NCI-H460 (cell line): ENCODE results near the gene NINJ2. TPM values are rescaled to one million over a fixed set of nuclear protein-coding genes. Genes with fewer than 3 reads are reported as not detected.

Experiments
- DNase-seq: peaks from one replicate; pipeline ENCODE4 v3.0.0-alpha.2; 2016; ENCODE audit warnings: low read depth; ENCODE audit errors: extremely low read depth
- total RNA-seq: library from RNA; depleted of rRNA; stranded (reverse); fragments of >200 nt; shearing (Covaris generic); gene quantifications from 2 replicates; pipeline ENCODE4 v1.2.3, GENCODE V29; 2014

The NINJ2 gene
- total RNA-seq, 1 experiment from 2014 or later = 0.45 TPM

DNA sequence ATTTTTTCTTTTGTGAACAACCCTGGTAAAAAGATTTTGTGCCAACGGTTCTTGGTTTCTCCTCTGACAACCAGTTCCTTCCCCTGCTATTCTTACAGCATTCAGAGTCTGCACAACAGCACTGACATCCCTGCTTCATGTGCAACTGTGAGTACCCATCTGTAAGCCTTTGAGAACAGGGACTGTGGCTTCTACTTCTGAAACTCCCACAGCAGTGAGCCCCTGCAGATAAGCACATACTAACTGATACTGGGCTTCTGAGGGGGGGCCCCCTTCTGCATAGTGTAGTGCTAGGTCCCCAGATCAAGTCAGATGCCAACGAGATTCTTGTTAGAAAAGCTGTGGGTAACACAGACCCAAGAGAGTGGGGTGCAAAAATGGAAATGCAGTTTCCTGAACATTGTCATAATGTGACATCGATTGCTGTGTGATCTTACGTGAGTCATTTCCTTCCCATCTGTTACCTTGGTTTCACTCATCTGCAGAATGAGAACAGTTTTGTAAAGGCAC is 11.1 kb upstream of the NINJ2 start:
- DNase-seq = no peak

DNA sequence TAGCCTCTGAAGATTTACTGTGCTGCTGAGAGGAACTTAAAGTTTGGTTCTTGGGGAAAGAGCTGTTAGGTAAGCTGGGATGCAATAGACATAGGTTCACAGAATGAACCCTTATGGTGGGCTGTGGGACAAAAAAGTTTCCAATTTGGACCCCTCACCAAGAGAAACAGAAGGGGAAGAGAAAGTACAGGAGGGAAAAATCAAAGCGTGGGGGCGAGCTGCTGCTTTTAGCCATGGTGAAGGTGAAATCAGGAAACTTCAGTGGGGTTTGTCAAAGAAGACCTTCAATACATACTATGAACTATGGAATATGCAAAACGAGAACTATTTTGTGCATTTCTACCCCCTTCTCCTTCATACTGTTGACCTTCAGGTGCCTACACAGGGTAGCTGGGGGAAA is 10.6 kb upstream of the NINJ2 start:
- no peak for DNase-seq

DNA sequence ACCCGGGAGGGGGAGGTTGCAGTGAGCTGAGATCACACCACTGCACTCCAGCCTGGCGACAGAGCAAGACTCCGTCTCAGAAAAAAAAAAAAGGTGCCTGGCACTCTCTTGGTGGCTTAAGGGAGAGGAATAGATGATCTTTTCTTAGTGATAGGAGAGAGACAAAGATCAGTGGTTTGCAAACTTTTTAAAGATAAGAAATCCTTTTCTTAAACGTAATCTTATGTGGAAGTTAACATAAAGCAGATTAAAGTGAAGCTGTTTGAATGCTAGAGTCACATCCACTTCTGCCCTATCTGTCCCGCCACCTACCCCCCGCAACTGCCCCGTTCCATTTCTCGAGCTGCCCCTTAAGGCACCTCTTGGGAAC is 6.3 kb upstream of the NINJ2 start:
- no peak for DNase-seq

GRCh38 chr12:668090-668481 is 4.8 kb upstream of the NINJ2 start:
- DNase-seq = no peak

- DNase-seq = no peak
Measured at GRCh38 chr12:666766-667308, 3.6 kb upstream of the NINJ2 start.

DNA sequence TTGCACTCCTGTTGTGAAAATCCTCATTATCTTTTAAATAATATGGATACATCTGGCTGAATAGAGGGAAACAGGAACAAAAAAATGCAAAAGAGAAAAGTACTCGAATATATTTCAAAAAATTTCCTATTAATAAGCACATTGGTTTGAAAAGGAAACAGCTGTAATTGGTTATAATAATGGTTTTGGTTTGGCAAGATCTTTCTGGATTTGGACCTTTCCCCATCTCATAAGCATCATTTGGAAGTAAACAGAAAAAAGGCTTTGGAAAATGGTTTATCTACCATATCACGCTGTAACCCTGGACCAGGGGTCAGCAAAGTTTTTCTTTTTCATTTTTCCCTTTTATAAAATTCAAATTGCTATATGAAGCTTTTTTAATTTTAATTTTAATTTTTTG is 2.8 kb upstream of the NINJ2 start:
- no peak for DNase-seq

- no peak for DNase-seq
Measured at GRCh38 chr12:664779-665092, 1.5 kb upstream of the NINJ2 start.

GRCh38 chr12:664075-664778 is 982 bp upstream of the NINJ2 start:
- no peak for DNase-seq

- no peak for DNase-seq
Measured at GRCh38 chr12:662566-663292, 516 bp downstream of the NINJ2 start.

DNA sequence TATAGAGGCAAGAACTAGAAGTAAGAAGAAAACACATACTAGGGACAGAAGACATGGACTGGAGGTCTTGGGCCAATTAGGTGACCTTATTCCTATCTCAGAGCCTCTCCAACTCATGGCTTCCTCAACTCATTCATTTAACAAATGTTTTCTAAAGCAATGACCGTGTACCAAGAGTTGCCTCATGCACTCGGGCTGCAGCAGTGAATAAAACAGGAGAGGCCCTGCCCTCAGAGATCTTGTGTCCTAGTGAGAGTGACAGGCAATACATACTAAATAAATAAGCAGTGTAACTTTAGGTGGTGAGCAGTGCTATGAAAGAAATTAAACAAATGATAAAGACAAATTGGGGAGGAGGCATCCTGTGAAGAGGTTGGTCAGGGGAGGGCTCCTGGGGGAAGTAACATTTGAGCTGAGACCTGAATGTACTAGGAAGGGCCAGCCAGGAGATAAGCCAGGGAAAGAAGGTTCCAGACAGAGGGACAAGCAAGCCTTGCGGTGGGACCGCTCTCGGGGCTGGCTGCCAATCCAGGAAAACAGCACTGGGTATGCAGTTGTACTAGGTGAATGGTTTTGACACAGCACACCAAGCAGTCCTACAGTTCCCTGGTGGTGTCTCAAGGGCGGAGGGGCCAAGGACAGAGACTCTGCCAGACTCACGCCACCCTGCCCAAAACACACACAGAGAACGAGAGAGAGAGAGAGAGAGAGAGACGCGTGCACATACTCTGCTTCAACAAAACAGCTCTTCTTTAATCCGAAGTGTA is 1.3 kb downstream of the NINJ2 start:
- DNase-seq = no peak

DNA sequence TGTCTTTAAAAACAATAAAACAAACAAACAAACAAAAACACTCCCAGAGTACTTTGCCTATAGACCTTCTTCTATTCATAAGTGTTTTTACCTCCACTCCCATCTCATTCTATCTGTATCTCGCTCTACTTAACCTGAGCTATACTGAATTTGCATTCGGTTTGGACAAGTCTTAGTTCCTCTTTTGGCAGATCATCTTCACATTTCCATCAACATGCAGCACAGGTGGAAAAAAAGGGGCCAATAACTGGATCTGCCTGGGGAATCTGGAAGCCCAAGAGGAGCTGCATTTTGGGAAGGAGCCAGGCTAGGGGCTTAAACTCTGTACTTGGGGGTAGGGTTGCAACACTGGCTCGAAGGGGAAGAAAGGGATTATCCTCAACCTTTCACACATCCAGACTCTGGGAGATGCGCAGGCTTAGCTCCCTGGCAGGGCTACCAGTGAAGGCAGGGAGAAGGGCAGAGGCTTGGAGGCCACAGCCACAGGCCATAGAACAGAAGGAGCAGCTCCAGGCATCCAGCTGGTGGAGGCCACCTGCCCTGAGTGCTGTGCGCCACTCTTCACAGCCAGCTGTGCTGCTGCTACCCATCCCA is 4.1 kb downstream of the NINJ2 start:
- no peak for DNase-seq

DNA sequence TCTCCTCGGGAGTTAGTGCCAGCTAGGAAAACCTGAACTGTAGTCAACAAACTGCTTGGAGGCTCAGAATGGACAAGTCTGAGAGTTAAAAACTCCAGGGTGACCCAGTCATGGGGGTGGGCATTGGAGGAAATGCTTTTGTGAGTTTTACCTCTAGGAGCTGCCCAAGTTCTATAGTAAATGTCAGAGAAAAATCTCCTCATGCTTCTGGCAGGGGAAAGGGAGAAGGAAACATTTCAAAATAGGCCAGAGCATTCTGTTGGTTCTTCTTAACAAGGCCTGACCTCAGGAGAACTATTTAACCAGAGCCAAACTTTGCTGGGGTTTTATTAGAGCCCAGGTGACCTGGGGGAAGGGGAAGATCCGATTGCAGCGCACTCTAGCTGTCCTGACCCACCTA is 12.3 kb downstream of the NINJ2 start:
- no peak for DNase-seq

DNA sequence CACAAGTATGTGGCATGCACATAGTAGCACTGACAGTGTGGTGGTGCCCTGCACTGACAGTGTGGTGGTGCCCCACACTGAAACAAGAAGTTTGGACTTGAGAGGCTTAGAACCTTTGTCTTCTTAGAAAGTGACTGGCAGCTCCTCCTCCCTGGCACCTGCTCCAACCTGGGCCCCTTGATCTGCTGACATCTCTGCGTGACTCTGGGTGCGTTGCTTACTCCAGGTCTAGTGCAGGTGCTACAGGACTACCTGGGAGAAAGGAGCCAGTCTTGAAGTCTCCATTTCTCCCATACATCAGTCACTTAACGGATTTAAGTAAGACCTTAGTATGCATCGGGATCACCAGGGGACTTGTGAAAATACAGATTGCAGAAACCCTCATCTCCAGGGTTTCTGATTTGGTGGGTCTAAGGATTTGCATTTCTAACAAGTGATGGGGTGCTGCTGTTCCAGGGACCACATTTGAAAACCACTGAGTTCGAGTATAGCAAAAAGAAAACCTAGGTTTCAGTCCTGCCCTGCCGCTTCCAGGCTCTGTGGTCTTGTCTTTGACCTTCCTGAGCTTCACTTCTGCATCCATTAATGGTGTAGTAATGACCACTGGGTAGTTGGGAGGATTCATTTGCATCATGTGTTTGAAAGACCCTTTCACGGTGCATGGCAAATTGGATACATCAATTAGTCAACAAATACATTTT is 15.7 kb downstream of the NINJ2 start:
- DNase-seq = no peak

DNA sequence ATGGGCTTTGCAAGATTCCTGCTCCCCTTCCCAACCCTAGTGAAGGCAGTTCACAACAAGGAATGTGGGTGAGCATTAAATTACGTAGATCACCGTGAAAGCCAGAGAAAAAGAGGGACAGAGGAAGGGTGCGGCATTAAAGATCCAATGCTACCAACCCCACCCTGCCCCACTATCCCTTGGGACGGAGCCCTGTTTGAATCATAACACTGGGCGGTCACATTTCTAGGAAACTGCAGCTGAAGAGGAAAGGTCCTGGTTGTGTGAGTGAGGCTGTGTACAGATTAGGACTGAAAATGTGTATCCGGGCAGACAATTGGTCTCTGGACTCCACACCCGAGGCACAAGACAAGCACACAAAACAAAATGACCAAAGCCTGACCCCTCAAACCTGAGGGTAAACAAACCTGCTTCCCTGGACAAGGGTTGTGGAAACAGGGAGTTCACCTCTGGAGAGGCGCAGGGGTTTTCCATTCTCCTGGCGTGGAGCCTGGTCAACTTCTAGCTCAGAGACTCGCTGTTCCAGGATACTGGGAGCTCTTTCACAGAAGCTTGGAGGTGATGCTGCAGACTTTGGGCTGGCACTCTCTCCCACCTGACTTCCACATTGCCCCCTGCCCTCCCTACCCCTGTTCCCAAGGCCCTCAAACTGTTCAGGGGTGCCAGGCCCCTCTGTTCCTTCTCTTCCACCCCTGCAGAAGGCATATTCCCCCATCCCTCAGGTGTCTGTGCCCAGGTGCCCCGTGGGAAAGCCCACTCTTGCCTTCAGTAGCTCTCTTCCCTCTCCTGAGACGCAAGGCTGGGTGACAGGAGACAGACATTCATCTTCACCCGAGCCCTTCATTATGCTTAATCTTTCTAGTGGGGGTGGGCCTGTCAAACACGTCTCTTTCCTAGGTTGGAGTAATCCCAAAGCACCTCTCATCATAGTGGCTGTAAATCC is 16.5 kb downstream of the NINJ2 start:
- peak; percentile 93 for DNase-seq

DNA sequence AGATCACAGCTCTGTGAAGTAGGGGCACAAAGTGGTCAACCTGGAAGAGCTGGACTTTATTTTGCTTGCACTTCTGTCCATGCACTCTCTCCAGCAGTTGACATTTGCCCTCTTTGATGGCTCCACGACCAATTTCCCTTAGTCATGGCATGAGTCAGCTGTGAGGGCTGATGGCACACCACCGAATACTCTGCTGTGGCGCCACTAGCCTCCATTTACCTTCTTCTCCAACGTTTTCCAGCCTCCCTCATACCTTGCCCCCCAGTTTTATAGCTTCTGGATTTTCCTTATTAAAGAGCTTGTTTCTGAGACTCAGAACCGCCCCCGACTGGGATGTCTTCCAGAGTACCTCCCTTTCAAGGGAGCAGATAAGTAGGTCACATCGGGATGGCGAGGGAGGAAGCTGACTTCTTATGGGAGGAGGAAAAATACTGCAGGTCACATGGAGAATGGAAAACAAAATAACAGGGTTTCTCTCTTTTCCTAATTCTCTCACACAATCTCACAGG is 17.6 kb downstream of the NINJ2 start:
- DNase-seq = peak; percentile 89

- no peak for DNase-seq
Measured at GRCh38 chr12:644818-645552, 18.3 kb downstream of the NINJ2 start.

DNA sequence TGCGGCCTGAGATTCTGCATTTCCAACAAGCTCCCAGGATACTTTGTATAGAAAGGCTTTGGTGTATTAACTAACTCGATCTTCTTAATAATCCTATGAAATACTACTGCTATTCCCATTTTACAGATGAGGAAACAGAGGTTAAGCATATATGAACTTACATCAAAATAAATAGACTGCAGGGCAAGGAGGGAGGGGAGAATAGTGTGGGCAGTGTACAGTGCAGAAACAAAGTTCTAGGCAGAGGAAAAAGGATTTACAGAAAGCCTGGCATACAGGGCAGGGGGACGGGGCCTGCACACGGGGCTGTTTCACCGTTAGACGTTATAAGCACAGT is 19.0 kb downstream of the NINJ2 start:
- no peak for DNase-seq

GRCh38 chr12:643475-644302 is 19.6 kb downstream of the NINJ2 start:
- no peak for DNase-seq
